GM18873 (cell line): ENCODE data around the gene ARHGAP25.

Experiments
- ATAC-seq: cut with Tn5 transposase; IDR thresholded peaks from one replicate; pipeline ENCODE4 v1.9.1; 2021; ENCODE audit warnings: mild to moderate bottlenecking, moderate library complexity, moderate number of reproducible peaks; ENCODE audit not compliant: unreplicated experiment, low FRiP score

The ARHGAP25 gene

GRCh38 chr2:68734688-68735525 lies at the start of gene ARHGAP25:
TSS of gene ARHGAP25 (plus strand) at chr2:68734811. CDS start at chr2:68735200, 389 bp downstream.
- peak; percentile 47 for ATAC-seq

GRCh38 chr2:68686178-68686577 lies 48.4 kb upstream of the ARHGAP25 start:
- ATAC-seq, result no peak

GRCh38 chr2:68687018-68687417 lies 47.6 kb upstream of the ARHGAP25 start:
- ATAC-seq, result no peak

- peak; percentile 83 for ATAC-seq
These were observed 44.8 kb upstream of the ARHGAP25 start for GRCh38 chr2:68689553-68690537.

- ATAC-seq, result no peak
These were observed 43.8 kb upstream of the ARHGAP25 start for GRCh38 chr2:68690851-68691250.

GRCh38 chr2:68692511-68692910 lies 42.1 kb upstream of the ARHGAP25 start:
- no peak for ATAC-seq

GRCh38 chr2:68693951-68694350 lies 40.7 kb upstream of the ARHGAP25 start:
- ATAC-seq, result no peak

GRCh38 chr2:68695971-68696370 lies 38.6 kb upstream of the ARHGAP25 start:
- ATAC-seq, result no peak

GRCh38 chr2:68696554-68696953 lies 38.1 kb upstream of the ARHGAP25 start:
- ATAC-seq, result no peak

GRCh38 chr2:68698567-68699377 lies 35.8 kb upstream of the ARHGAP25 start:
- ATAC-seq, result no peak

GRCh38 chr2:68700560-68700959 lies 34.1 kb upstream of the ARHGAP25 start:
- no peak for ATAC-seq

- ATAC-seq, result no peak
These were observed 28.0 kb upstream of the ARHGAP25 start for GRCh38 chr2:68706637-68707036.

GRCh38 chr2:68708629-68709028 lies 26.0 kb upstream of the ARHGAP25 start:
- no peak for ATAC-seq

- no peak for ATAC-seq
These were observed 25.1 kb upstream of the ARHGAP25 start for GRCh38 chr2:68709421-68709911.

GRCh38 chr2:68710336-68710735 lies 24.3 kb upstream of the ARHGAP25 start:
- ATAC-seq, result no peak

- ATAC-seq, result no peak
These were observed 23.9 kb upstream of the ARHGAP25 start for GRCh38 chr2:68710756-68711155.

- ATAC-seq, result peak; percentile 71
These were observed 19.7 kb upstream of the ARHGAP25 start for GRCh38 chr2:68714866-68715265.

GRCh38 chr2:68715353-68716041 lies 19.1 kb upstream of the ARHGAP25 start:
- peak; percentile 56 for ATAC-seq

- ATAC-seq, result no peak
These were observed 17.9 kb upstream of the ARHGAP25 start for GRCh38 chr2:68716604-68717304.
